ENCODE data around the gene PTPRA. TPM values are rescaled to one million over a fixed set of nuclear protein-coding genes. Genes with fewer than 3 reads are reported as not detected.

Gene PTPRA
- total RNA-seq, 1 experiment from 2014 or later: 45.2 TPM

GRCh38 chr20:2995796-2996195, 122.5 kb downstream of the PTPRA start:
- H3K4me1 ChIP-seq (ENCODE audit: insufficient read depth, low read length): no peaks in the 10 kb centered on the region
- no peak overlapping the region for H2BK12ac ChIP-seq (ENCODE audit: insufficient read length, low read depth, low read length)
- no peak overlapping the region for H3K14ac ChIP-seq (ENCODE audit: insufficient read depth, low read length)
- no peaks in the 10 kb centered on the region for H3K79me1 ChIP-seq (ENCODE audit: insufficient read depth, low read depth, low read length, poor library complexity, severe bottlenecking)
- no peak overlapping the region for H3K18ac ChIP-seq (ENCODE audit: insufficient read length, low read depth, low read length)
- no CpG with 5 or more reads among the region's 2 CpGs for WGBS (ENCODE audit: extremely low coverage, insufficient read length, low lambda C conversion rate)
- no peak for DNase-seq
- H3K27ac ChIP-seq (ENCODE audit: insufficient read length, low read depth, low read length): no peak overlapping the region
- H3K23me2 ChIP-seq (ENCODE audit: insufficient read length, low read depth, low read length, poor library complexity, severe bottlenecking): no peaks in the 10 kb centered on the region
- no peaks in the 10 kb centered on the region for H3K9me3 Mint-ChIP-seq
- H2BK15ac ChIP-seq (ENCODE audit: low read depth, low read length): no peak overlapping the region
- H3K27me3 Mint-ChIP-seq (ENCODE audit: low read depth): no peaks in the 10 kb centered on the region
- no peak overlapping the region for H3K9ac ChIP-seq (ENCODE audit: extremely low read depth, insufficient read length, low read length)
- H3K4me1 Mint-ChIP-seq: no peaks in the 10 kb centered on the region
- TF ChIP-seq, protein P1, sequence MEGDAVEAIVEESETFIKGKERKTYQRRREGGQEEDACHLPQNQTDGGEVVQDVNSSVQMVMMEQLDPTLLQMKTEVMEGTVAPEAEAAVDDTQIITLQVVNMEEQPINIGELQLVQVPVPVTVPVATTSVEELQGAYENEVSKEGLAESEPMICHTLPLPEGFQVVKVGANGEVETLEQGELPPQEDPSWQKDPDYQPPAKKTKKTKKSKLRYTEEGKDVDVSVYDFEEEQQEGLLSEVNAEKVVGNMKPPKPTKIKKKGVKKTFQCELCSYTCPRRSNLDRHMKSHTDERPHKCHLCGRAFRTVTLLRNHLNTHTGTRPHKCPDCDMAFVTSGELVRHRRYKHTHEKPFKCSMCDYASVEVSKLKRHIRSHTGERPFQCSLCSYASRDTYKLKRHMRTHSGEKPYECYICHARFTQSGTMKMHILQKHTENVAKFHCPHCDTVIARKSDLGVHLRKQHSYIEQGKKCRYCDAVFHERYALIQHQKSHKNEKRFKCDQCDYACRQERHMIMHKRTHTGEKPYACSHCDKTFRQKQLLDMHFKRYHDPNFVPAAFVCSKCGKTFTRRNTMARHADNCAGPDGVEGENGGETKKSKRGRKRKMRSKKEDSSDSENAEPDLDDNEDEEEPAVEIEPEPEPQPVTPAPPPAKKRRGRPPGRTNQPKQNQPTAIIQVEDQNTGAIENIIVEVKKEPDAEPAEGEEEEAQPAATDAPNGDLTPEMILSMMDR (conservative IDR thresholded peaks at IDR 0.05): no peak
- H3K4ac ChIP-seq (ENCODE audit: low read depth, low read length): no peak overlapping the region
- no peak overlapping the region for H4K5ac ChIP-seq (ENCODE audit: insufficient read length, low read depth, low read length)
- no peaks in the 10 kb centered on the region for H3K27me3 ChIP-seq (ENCODE audit: insufficient read depth, low read length)
- no peak overlapping the region for H2AK5ac ChIP-seq (ENCODE audit: insufficient read length, low read length)
- H2BK20ac ChIP-seq (ENCODE audit: low read depth, low read length, poor library complexity, severe bottlenecking): no peak overlapping the region
- no peak overlapping the region for H3K4me2 ChIP-seq (ENCODE audit: insufficient read depth, insufficient read length, low read length)
- no peak overlapping the region for H3K56ac ChIP-seq (ENCODE audit: insufficient read length, low read depth, low read length)
- H2AFZ ChIP-seq (ENCODE audit: low read length): no peak overlapping the region
- H2BK5ac ChIP-seq (ENCODE audit: insufficient read length, low read length): no peak overlapping the region
- H4K91ac ChIP-seq (ENCODE audit: insufficient read length, low read depth, low read length): no peak overlapping the region
- H4K8ac ChIP-seq (replicated peaks; ENCODE audit: insufficient read length, low read depth, low read length): no peak overlapping the region
- no peaks in the 10 kb centered on the region for H3K9me3 ChIP-seq (ENCODE audit: control insufficient read depth, low read depth, low read length)
- no peaks in the 10 kb centered on the region for H4K20me1 ChIP-seq (ENCODE audit: control insufficient read depth, insufficient read depth, insufficient read length)
- H3K36me3 Mint-ChIP-seq (ENCODE audit: insufficient read depth in 1 of 3, low read depth in 3 of 3): peaks cover 0 to 37% (median 13%) of the 10 kb centered on the region in 3 experiments; a peak in 5 of 7 replicates
- H3T11ph ChIP-seq (ENCODE audit: low read length): no peak overlapping the region
- no peak overlapping the region for H3K4me3 Mint-ChIP-seq
- no peak overlapping the region for H3K23ac ChIP-seq (ENCODE audit: insufficient read length, low read depth, low read length)
- no peak overlapping the region for H3K27ac Mint-ChIP-seq
- H2BK120ac ChIP-seq (ENCODE audit: low read depth, low read length, poor library complexity, severe bottlenecking): no peak overlapping the region
- H3K79me2 ChIP-seq (ENCODE audit: insufficient read depth, low read length): no peaks in the 10 kb centered on the region
